Stimulated activated CD4-positive, alpha-beta T cell treated with anti-CD3 and anti-CD28 coated beads, Interleukin-1b, Interleukin-23, amount 100 ng/mL, for 48 hours (primary cell): Measurements from ENCODE around the gene ITIH6.
A peak's percentile ranks its signal among the peaks of the same experiment; 100 is the strongest.
"Not testable (repeated sequence)": the region's sequence is repeated elsewhere in the genome, so short reads cannot be mapped to it uniquely, and the experiment has no call there.

Experiments
- DNase-seq: peaks from one replicate; pipeline ENCODE4 v3.0.0-alpha.2; 2020

ITIH6 gene

GRCh38 chrX:54798137-54798536 is at the start of gene ITIH6:
Gene ITIH6, minus strand, starts transcription at chrX:54798255. Its CDS starts 45 bp downstream, at chrX:54798210.
- no peak for DNase-seq

GRCh38 chrX:54847700-54848099 is 49.6 kb upstream of the ITIH6 start:
- DNase-seq = not testable (repeated sequence)

- DNase-seq = no peak
These were observed 45.0 kb upstream of the ITIH6 start for GRCh38 chrX:54843050-54843449.

GRCh38 chrX:54842607-54843006 is 44.6 kb upstream of the ITIH6 start:
- no peak for DNase-seq

- DNase-seq = not testable (repeated sequence)
These were observed 43.3 kb upstream of the ITIH6 start for GRCh38 chrX:54841184-54841874.

GRCh38 chrX:54838583-54838982 is 40.5 kb upstream of the ITIH6 start:
- no peak for DNase-seq

GRCh38 chrX:54826598-54826997 is 28.5 kb upstream of the ITIH6 start:
- no peak for DNase-seq

- peak; percentile 10 for DNase-seq
These were observed 27.8 kb upstream of the ITIH6 start for GRCh38 chrX:54825716-54826438.

- DNase-seq = no peak
These were observed 26.7 kb upstream of the ITIH6 start for GRCh38 chrX:54824722-54825121.

- DNase-seq = no peak
These were observed 26.1 kb upstream of the ITIH6 start for GRCh38 chrX:54824195-54824594.

GRCh38 chrX:54821310-54821709 is 23.3 kb upstream of the ITIH6 start:
- no peak for DNase-seq

- no peak for DNase-seq
These were observed 22.7 kb upstream of the ITIH6 start for GRCh38 chrX:54820737-54821136.

- DNase-seq = no peak
These were observed 21.1 kb upstream of the ITIH6 start for GRCh38 chrX:54819201-54819600.

- no peak for DNase-seq
These were observed 20.2 kb upstream of the ITIH6 start for GRCh38 chrX:54818221-54818620.

- no peak for DNase-seq
These were observed 19.3 kb upstream of the ITIH6 start for GRCh38 chrX:54817220-54817820.

- no peak for DNase-seq
These were observed 14.3 kb upstream of the ITIH6 start for GRCh38 chrX:54812306-54812705.

- no peak for DNase-seq
These were observed 13.3 kb upstream of the ITIH6 start for GRCh38 chrX:54811301-54811885.

GRCh38 chrX:54810532-54810931 is 12.5 kb upstream of the ITIH6 start:
- DNase-seq = no peak

GRCh38 chrX:54808605-54809483 is 10.8 kb upstream of the ITIH6 start:
- peak; percentile 92 for DNase-seq

- DNase-seq = peak; percentile 25
These were observed 10.1 kb upstream of the ITIH6 start for GRCh38 chrX:54808109-54808604.

GRCh38 chrX:54807524-54808108 is 9.6 kb upstream of the ITIH6 start, which contains the start of gene MAGED2:
Gene MAGED2, plus strand, starts transcription at chrX:54807745. Its CDS starts 1,587 bp downstream, at chrX:54809332.
- peak; percentile 10 for DNase-seq

- DNase-seq = no peak
These were observed 991 bp upstream of the ITIH6 start for GRCh38 chrX:54799046-54799445.
